Gastroesophageal sphincter (tissue), 3 donors: ENCODE data around the gene SPTLC1.

ENCODE experiments used
- POLR2A ChIP-seq, 2 donors: fragments of 450-650 bp; IDR thresholded peaks; one replicate each; pipeline ENCODE4 v1.6.1; 2017; ENCODE audit warnings: antibody characterized with exemption in 2 of 2, mild to moderate bottlenecking in 2 of 2, moderate library complexity in 1 of 2
- TF ChIP-seq, protein P1 (sequence below), 4 experiments: fragments of 200-600 bp in 2 of 4; fragments of 450-650 bp in 2 of 4; sonication (generic) in 1 of 4; IDR thresholded peaks; one replicate each; pipeline ENCODE4 v1.5.1; 2017 to 2019; ENCODE audit warnings: antibody characterized with exemption in 4 of 4, mild to moderate bottlenecking in 2 of 4, moderate library complexity in 2 of 4

- TF ChIP-seq, protein P1, sequence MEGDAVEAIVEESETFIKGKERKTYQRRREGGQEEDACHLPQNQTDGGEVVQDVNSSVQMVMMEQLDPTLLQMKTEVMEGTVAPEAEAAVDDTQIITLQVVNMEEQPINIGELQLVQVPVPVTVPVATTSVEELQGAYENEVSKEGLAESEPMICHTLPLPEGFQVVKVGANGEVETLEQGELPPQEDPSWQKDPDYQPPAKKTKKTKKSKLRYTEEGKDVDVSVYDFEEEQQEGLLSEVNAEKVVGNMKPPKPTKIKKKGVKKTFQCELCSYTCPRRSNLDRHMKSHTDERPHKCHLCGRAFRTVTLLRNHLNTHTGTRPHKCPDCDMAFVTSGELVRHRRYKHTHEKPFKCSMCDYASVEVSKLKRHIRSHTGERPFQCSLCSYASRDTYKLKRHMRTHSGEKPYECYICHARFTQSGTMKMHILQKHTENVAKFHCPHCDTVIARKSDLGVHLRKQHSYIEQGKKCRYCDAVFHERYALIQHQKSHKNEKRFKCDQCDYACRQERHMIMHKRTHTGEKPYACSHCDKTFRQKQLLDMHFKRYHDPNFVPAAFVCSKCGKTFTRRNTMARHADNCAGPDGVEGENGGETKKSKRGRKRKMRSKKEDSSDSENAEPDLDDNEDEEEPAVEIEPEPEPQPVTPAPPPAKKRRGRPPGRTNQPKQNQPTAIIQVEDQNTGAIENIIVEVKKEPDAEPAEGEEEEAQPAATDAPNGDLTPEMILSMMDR (IDR thresholded peaks at IDR 0.05): no peak
- no peak for TF ChIP-seq POLR2A (IDR thresholded peaks at IDR 0.05)
Measured at GRCh38 chr9:92048924-92049625, 66.1 kb downstream of the SPTLC1 start.
